NCI-H2029 treated with DMSO at 0.1 percent for 48 hours (cell line): ENCODE measurements around the gene CHRNA9.
"Not testable (repeated sequence)": the region's sequence is repeated elsewhere in the genome, so short reads cannot be mapped to it uniquely, and the experiment has no call there.

Source experiments
- DNase-seq: peaks from one replicate; lab custom pipeline; 2025; lab: John Stamatoyannopoulos, UW

Gene CHRNA9

GRCh38 chr4:40380647-40381046 lies 45.5 kb downstream of the CHRNA9 start:
- no peak for DNase-seq

GRCh38 chr4:40388239-40388638 lies 53.1 kb downstream of the CHRNA9 start:
- no peak for DNase-seq

GRCh38 chr4:40389986-40390385 lies 54.9 kb downstream of the CHRNA9 start:
- no peak for DNase-seq

- not testable (repeated sequence) for DNase-seq
These were observed 57.1 kb downstream of the CHRNA9 start for GRCh38 chr4:40392241-40392640.

- no peak for DNase-seq
These were observed 59.1 kb downstream of the CHRNA9 start for GRCh38 chr4:40394236-40394635.

GRCh38 chr4:40395166-40395900 lies 60.2 kb downstream of the CHRNA9 start:
- peak; percentile 71 for DNase-seq

- DNase-seq: peak; percentile 95
These were observed 61.0 kb downstream of the CHRNA9 start for GRCh38 chr4:40395908-40396793.

GRCh38 chr4:40399578-40399977 lies 64.4 kb downstream of the CHRNA9 start:
- no peak for DNase-seq

GRCh38 chr4:40401096-40401495 lies 66.0 kb downstream of the CHRNA9 start:
- DNase-seq: no peak

- DNase-seq: no peak
These were observed 66.5 kb downstream of the CHRNA9 start for GRCh38 chr4:40401631-40402030.

GRCh38 chr4:40402556-40402955 lies 67.4 kb downstream of the CHRNA9 start:
- DNase-seq: no peak

GRCh38 chr4:40403081-40403480 lies 67.9 kb downstream of the CHRNA9 start:
- no peak for DNase-seq
